NT2/D1 (cell line): Measurements from ENCODE around the gene CLDN24.
"Not testable (repeated sequence)": the region's sequence is repeated elsewhere in the genome, so short reads cannot be mapped to it uniquely, and the experiment has no call there.

Source experiments
- SUZ12 ChIP-seq: IDR thresholded peaks from 2 replicates; pipeline ENCODE4 v1.6.1; 2011; ENCODE audit not compliant: insufficient read length, insufficient read depth; ENCODE audit errors: extremely low read depth
- YY1 ChIP-seq: IDR thresholded peaks from 2 replicates; pipeline ENCODE4 v1.6.1; 2011; ENCODE audit not compliant: insufficient read length, insufficient read depth
- ZNF274 ChIP-seq: IDR thresholded peaks from 2 replicates; pipeline ENCODE4 v1.6.1; 2011; ENCODE audit warnings: mild to moderate bottlenecking, low read depth, low read length

GRCh38 chr4:183324056-183324455 is 1.8 kb upstream of the CLDN24 start:
- not testable (repeated sequence) for TF ChIP-seq ZNF274, SUZ12, YY1
